HL-60 (cell line): Measurements from ENCODE around the gene TPPP.
"Not testable (repeated sequence)": the region's sequence is repeated elsewhere in the genome, so short reads cannot be mapped to it uniquely, and the experiment has no call there.

ENCODE experiments used
- CTCF ChIP-seq: IDR thresholded peaks from one replicate; pipeline ENCODE4 v1.5.1; 2011; ENCODE audit warnings: low read length, control low read depth, inconsistent platforms; ENCODE audit not compliant: insufficient read depth
- POLR2AphosphoS5 ChIP-seq: IDR thresholded peaks from 2 replicates; pipeline ENCODE4 v1.6.1; 2012; ENCODE audit warnings: low read depth
- SPI1 ChIP-seq: IDR thresholded peaks from 2 replicates; pipeline ENCODE4 v1.6.1; 2012; ENCODE audit warnings: low read depth, mild to moderate bottlenecking, borderline replicate concordance

- not testable (repeated sequence) for TF ChIP-seq POLR2AphosphoS5, CTCF, SPI1
Measured at GRCh38 chr5:693271-694041, at the start of gene TPPP.
